Naive thymus-derived CD8-positive, alpha-beta T cell (primary cell): ENCODE measurements around the gene SLC26A11. TPM values are rescaled to one million over a fixed set of nuclear protein-coding genes. Genes with fewer than 3 reads are reported as not detected.
"Not testable (repeated sequence)": the region's sequence is repeated elsewhere in the genome, so short reads cannot be mapped to it uniquely, and the experiment has no call there.

ENCODE experiments used
- ATAC-seq, 2 donors: fragments of 150-1000 bp; cut with Tn5 transposase in 1 of 2; sonication (Bioruptor Pico), chemical (Tn5 transposase) in 1 of 2; 1 replicate in 1 of 2; 2 replicates in 1 of 2; pipeline ENCODE4 v1.10.0; 2021; ENCODE audit warnings: mild to moderate bottlenecking in 2 of 2, moderate library complexity in 2 of 2
- POLR2A ChIA-PET: fragments of 350-600 bp; sonication (Branson Sonifier 250); formaldehyde crosslinking; loops from one replicate; lab custom pipeline; 2021; ENCODE audit warnings: antibody characterized with exemption; lab: Charles Lee
- DNase-seq, 10 donors: peaks; one replicate each; pipeline versions ENCODE4 v3.0.0 to v3.0.0-alpha.2; 2020 to 2022
- H3K27ac Mint-ChIP-seq, 10 donors: one replicate each; pipeline ENCODE4 v1.8.0; 2020 to 2022; ENCODE audit warnings: mild to moderate bottlenecking in 10 of 10, mixed read lengths in 10 of 10, moderate library complexity in 4 of 10, inconsistent platforms in 1 of 10
- H3K27me3 Mint-ChIP-seq, 5 donors: one replicate each; pipeline ENCODE4 v1.8.0; 2021 to 2022; ENCODE audit warnings: mixed read lengths in 5 of 5
- H3K36me3 Mint-ChIP-seq, 3 donors: one replicate each; pipeline ENCODE4 v1.8.0; 2020 to 2022; ENCODE audit warnings: mixed read lengths in 3 of 3, mild to moderate bottlenecking in 2 of 3, inconsistent platforms in 1 of 3
- H3K4me1 Mint-ChIP-seq, 4 donors: one replicate each; pipeline ENCODE4 v1.8.0; 2021 to 2022; ENCODE audit warnings: mixed read lengths in 4 of 4
- H3K4me3 Mint-ChIP-seq, 10 donors: one replicate each; pipeline ENCODE4 v1.8.0; 2020 to 2022; ENCODE audit warnings: mild to moderate bottlenecking in 10 of 10, mixed read lengths in 10 of 10, moderate library complexity in 6 of 10, inconsistent platforms in 1 of 10
- H3K9me3 Mint-ChIP-seq, 9 donors: one replicate each; pipeline ENCODE4 v1.8.0; 2020 to 2022; ENCODE audit warnings: mixed read lengths in 9 of 9, mild to moderate bottlenecking in 3 of 9, inconsistent platforms in 1 of 9, moderate library complexity in 1 of 9
- polyA plus RNA-seq, 3 donors: library from polyadenylated mRNA; unstranded; fragments of 300-500 nt; fragmentation: Illumina TruSeq; gene quantifications; one replicate each; pipeline ENCODE4 v1.2.3, GENCODE V29; 2021
- total RNA-seq, 8 experiments: library from RNA in 2 of 8; stranded (reverse) in 2 of 8; gene quantifications; one replicate each; pipeline ENCODE4 v1.2.3 and lab custom pipeline; 2021 to 2026

SLC26A11 gene
- total and polyA plus RNA-seq, 5 experiments from 2014 or later = 4.8 to 96.2 (median 8.4) TPM

DNA sequence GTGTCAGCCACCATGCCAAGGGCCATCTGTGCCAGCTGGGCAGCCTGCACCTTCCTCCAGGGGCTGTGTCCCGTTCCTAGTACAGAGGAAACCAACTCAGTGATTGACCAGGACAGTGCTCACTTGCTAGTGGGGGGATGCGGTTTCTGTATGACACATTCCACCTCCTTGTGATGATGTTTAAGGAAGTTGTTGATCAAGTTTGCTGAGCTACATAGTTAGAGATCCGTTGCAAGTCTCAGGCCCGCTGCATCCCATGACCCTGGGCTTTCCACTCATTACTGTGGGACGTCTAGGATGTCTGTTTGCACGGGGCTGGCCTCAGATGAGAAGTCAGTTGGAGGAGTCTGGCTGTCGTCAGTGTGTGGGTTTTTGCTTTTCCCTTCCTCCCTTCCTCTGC is 74.0 kb downstream of the SLC26A11 start:
- ATAC-seq (no peak), DNase-seq (no peak)
- POLR2A ChIA-PET = no interaction called here
- Mint-ChIP-seq H3K27me3 (no peaks in the 10 kb centered on the region), H3K27ac (peak overlapping the region in 5 of 10 donors; percentile 13 to 69 (median 43)), H3K4me1 (peaks cover 0 to 6% (median 4%) of the 10 kb centered on the region in 4 donors), H3K9me3 (no peaks in the 10 kb centered on the region), H3K4me3 (no peak overlapping the region), H3K36me3 (peaks cover 4 to 98% (median 31%) of the 10 kb centered on the region in 3 donors)

DNA sequence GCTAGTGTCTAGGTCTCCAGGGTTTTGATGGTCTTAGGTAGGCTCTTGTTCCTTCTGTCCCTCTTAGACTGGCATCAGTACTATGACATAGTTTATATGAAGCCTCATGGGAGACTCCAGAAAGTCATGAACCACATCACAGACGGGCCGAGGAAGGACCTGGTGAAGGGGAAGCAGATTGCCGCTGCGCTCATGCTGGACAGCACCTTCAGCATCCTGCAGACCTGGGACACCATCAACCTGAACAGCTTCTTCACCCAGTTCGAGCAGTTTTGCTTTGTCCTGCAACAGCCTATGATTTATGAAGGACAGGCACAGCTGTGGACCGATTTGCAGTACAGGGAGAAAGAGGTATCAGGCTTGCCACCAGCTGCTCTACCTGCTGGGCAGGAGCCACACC is 74.4 kb downstream of the SLC26A11 start:
- H3K27me3 Mint-ChIP-seq = no peaks in the 10 kb centered on the region
- DNase-seq (no peak), ATAC-seq (no peak)
- H3K9me3 Mint-ChIP-seq = peaks cover 0 to 1% (median 0%) of the 10 kb centered on the region in 9 donors
- peaks cover 7 to 98% (median 34%) of the 10 kb centered on the region in 3 donors for H3K36me3 Mint-ChIP-seq
- POLR2A ChIA-PET = no interaction called here
- H3K4me1 Mint-ChIP-seq = peaks cover 0 to 6% (median 3%) of the 10 kb centered on the region in 4 donors
- H3K4me3 Mint-ChIP-seq = no peak overlapping the region
- H3K27ac Mint-ChIP-seq = peak overlapping the region in 4 of 10 donors; percentile 13 to 69 (median 49)

DNA sequence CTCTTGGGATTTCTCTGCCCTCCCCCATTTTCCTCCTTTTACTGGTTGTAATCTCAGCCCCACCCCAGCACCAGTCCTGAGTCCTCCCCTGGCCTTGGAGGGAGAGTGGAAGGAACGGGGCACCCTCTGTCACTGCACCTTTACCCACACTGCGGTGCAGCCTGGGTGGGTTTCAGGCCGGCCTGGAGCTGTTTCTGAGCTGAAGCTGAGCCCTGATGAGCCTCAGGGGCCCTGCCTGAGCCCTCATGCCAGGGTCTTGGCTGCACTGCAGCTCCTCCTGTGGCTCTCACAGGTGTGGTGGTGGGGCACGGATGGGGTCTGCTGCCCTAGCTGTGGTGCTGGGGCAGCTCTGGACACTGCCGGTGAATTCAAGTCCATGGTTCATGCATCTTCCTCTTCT is 74.9 kb downstream of the SLC26A11 start:
- no peak overlapping the region for H3K4me3 Mint-ChIP-seq
- ATAC-seq (no peak), DNase-seq (no peak)
- POLR2A ChIA-PET = no interaction called here
- peaks cover 0 to 6% (median 4%) of the 10 kb centered on the region in 4 donors for H3K4me1 Mint-ChIP-seq
- H3K9me3 Mint-ChIP-seq = peaks cover 0 to 3% (median 0%) of the 10 kb centered on the region in 9 donors
- peaks cover 9 to 98% (median 39%) of the 10 kb centered on the region in 3 donors for H3K36me3 Mint-ChIP-seq
- H3K27me3 Mint-ChIP-seq = no peaks in the 10 kb centered on the region
- no peak overlapping the region for H3K27ac Mint-ChIP-seq

DNA sequence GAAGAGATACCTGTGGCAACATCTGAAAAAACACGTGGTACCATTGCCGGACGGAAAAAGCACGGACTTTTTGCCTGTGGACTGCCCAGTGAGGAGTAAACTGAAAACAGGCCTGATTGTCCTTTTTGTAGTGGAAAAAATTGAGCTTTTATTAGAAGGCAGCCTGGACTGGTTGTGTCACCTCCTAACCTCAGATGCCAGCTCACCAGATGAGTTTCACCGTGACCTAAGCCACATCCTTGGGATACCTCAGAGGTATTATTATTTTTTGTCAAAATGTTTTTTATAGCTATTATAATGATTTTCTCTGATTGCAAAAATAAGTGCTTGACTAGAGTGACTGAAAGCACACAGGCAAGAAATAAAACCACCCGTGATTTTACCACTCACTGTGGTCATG is 75.3 kb downstream of the SLC26A11 start:
- Mint-ChIP-seq H3K36me3 (peaks cover 9 to 98% (median 43%) of the 10 kb centered on the region in 3 donors), H3K4me3 (no peak overlapping the region)

DNA sequence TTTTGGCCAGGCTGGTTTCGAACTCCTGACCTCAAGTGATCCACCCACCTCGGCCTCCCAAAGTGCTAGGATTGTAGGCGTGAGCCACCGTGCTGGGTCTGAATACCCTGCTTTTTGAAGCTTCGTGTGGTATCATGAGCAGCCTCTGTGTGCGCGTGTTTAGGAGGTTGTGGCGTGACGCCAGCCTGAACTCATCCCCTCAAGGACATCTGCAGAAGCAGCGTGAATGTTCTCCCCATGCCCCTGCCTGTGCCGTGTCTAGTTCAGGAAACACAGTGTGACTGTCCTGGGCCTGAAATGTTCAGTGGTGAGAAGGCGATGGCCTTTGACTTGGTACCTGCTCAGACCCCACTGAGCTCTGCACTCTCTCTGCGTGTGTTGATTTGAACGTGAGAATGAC is 76.0 kb downstream of the SLC26A11 start:
- Mint-ChIP-seq H3K27me3 (no peaks in the 10 kb centered on the region), H3K36me3 (peaks cover 11 to 98% (median 49%) of the 10 kb centered on the region in 3 donors), H3K4me1 (peaks cover 0 to 10% (median 4%) of the 10 kb centered on the region in 4 donors), H3K9me3 (peaks cover 0 to 3% (median 0%) of the 10 kb centered on the region in 9 donors), H3K4me3 (no peak overlapping the region), H3K27ac (peak overlapping the region in 4 of 10 donors; percentile 23 to 77 (median 52))
- ATAC-seq (no peak), DNase-seq (no peak)
- POLR2A ChIA-PET = interaction anchor here (0.8 to 1.0 kb wide), 2 partner anchors 26 to 99 kb away, joined by 3 to 4 read pairs; no protein-coding TSS in a partner anchor

More for the DNA sequence above, 75.3 kb downstream of the SLC26A11 start:
- Mint-ChIP-seq H3K4me1 (peaks cover 0 to 8% (median 4%) of the 10 kb centered on the region in 4 donors), H3K9me3 (peaks cover 0 to 3% (median 0%) of the 10 kb centered on the region in 9 donors), H3K27me3 (no peaks in the 10 kb centered on the region), H3K27ac (peak overlapping the region in 2 of 10 donors; percentile 23 to 24)
- ATAC-seq (no peak), DNase-seq (no peak)
- POLR2A ChIA-PET = interaction anchor here (1.0 kb wide), 1 partner anchor 25 kb away, joined by 4 read pairs; no protein-coding TSS in a partner anchor

DNA sequence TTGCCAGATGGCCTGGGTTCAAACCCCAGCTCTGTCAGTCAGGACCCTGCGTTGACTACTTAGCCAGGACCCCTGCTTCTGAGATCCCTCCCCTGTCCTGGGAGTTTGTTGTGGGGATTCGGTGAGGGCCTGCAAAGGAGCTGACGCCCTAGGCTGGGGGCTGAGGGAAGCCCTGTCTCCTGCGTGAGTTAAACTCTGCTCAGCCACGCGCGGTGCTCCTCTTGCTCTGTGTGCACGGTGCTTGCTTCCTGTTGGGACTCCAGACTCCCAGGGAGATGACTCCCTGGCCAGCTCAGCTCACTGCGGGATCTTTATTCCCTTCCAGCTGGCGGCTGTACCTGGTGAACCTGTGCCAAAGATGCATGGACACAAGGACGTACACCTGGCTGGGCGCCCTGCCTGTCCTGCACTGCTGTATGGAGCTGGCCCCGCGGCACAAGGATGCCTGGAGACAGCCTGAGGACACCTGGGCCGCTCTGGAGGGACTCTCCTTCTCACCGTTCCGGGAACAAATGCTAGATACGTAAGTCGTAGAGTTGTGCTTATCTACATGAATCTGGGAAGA is 77.9 kb downstream of the SLC26A11 start:
- POLR2A ChIA-PET = interaction anchor here (1.0 kb wide), 1 partner anchor 32 kb away, joined by 3 read pairs; no protein-coding TSS in a partner anchor
- no peaks in the 10 kb centered on the region for H3K27me3 Mint-ChIP-seq
- H3K4me3 Mint-ChIP-seq = no peak overlapping the region
- H3K36me3 Mint-ChIP-seq = peaks cover 17 to 97% (median 60%) of the 10 kb centered on the region in 3 donors
- H3K4me1 Mint-ChIP-seq = peaks cover 0 to 14% (median 6%) of the 10 kb centered on the region in 4 donors
- H3K27ac Mint-ChIP-seq = peak overlapping the region in 4 of 10 donors; percentile 31 to 43 (median 34)
- peaks cover 0 to 3% (median 0%) of the 10 kb centered on the region in 9 donors for H3K9me3 Mint-ChIP-seq
- DNase-seq (no peak), ATAC-seq (no peak)

DNA sequence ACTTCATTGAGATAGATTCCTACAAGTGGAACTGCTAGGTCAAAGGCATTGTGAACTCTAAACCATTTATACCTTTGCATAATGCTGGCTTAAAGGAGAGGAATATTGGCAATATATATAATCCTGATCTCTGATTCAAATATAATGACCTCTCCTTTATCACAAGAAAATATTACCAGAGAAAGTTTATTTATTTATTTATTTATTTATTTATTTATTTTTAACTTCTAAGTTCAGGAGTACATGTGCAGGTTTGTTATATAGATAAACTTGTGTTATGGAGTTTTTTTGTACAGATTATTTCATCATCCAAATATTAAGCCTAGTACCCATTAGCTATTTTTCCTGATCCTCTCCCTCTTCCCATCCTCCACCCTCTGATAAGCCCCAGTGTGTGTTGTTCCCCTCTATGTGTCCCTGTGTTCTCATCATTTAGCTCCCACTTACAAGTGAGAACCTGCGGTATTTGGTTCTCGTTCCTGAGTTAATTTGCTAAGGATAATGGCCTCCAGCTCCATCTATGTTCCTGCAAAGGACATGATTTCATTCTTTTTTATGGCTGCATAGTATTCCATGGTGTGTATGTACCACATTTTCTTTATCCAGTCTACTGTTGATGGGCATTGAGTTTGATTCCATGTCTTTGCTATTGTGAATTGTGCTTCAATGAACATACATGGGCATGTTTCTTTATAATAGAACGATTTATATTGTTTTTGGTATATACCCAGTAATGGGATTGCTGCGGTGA is 79.3 kb downstream of the SLC26A11 start:
- not testable (repeated sequence) for H3K27ac Mint-ChIP-seq, ATAC-seq, DNase-seq, H3K4me3 Mint-ChIP-seq, H3K9me3 Mint-ChIP-seq, H3K27me3 Mint-ChIP-seq
- peaks cover 0 to 11% (median 5%) of the 10 kb centered on the region in 4 donors for H3K4me1 Mint-ChIP-seq
- POLR2A ChIA-PET = interaction anchor here (0.7 to 1.2 kb wide), 3 partner anchors 34 to 119 kb away, joined by 3 to 4 read pairs (median 3); partner anchors contain the start of gene RNF213
- H3K36me3 Mint-ChIP-seq = peaks cover 21 to 96% (median 72%) of the 10 kb centered on the region in 3 donors

DNA sequence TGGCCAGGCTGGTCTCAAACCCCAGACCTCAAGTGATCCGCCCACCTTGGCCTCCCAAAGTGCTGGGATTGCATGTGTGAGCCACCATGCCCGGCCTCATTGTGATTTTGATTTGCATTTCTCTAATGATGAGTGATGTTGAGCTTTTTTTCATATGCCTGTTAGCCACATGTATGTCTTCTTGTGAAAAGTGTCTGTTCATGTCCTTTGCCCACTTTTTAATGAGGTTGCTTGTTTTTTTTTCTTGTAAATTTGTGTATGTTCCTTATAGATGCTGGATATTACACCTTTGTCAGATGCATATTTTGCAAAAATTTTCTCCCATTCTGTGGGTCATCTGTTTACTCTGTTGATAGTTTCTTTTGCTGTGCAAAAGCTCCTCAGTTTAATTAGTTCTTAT is 80.5 kb downstream of the SLC26A11 start:
- H3K4me1 Mint-ChIP-seq = peaks cover 0 to 10% (median 5%) of the 10 kb centered on the region in 4 donors
- not testable (repeated sequence) for ATAC-seq, DNase-seq, H3K4me3 Mint-ChIP-seq, H3K9me3 Mint-ChIP-seq, H3K27me3 Mint-ChIP-seq
- POLR2A ChIA-PET = interaction anchor here (1.2 kb wide), 1 partner anchor 40 kb away, joined by 4 read pairs; the partner anchor contains the start of gene RNF213
- peaks cover 26 to 96% (median 73%) of the 10 kb centered on the region in 3 donors for H3K36me3 Mint-ChIP-seq
- peak overlapping the region in 4 of 10 donors; percentile 25 to 59 (median 34) for H3K27ac Mint-ChIP-seq

Other genes starting within 250 kb of the SLC26A11 start
- gene TBC1D16, start 184.6 kb upstream of the SLC26A11 start, total RNA-seq = 1 to 10 TPM; 2.6 to 3.1 TPM
- under 1 TPM; 0.48 to 0.89 (median 0.50) TPM for gene TBC1D16, start 184.6 kb upstream of the SLC26A11 start, polyA plus RNA-seq
- 1 to 10 TPM; 4.2 to 4.8 TPM for gene CCDC40, start 183.8 kb upstream of the SLC26A11 start, total RNA-seq
- gene CCDC40, start 183.8 kb upstream of the SLC26A11 start, polyA plus RNA-seq = under 1 TPM in 1 of 3 donors, not detected in 2; 0.37 TPM
- 10 to 100 TPM; 44.1 to 51.3 TPM for gene GAA, start 118.8 kb upstream of the SLC26A11 start, total RNA-seq
- 10 to 100 TPM in 2 of 3 donors, 1 to 10 TPM in 1; 7.9 to 13.0 (median 10.8) TPM for gene GAA, start 118.8 kb upstream of the SLC26A11 start, polyA plus RNA-seq
- 10 to 100 TPM; 53.0 to 61.4 TPM for gene EIF4A3, start 73.3 kb upstream of the SLC26A11 start, total RNA-seq
- 10 to 100 TPM; 56.0 to 88.6 (median 58.2) TPM for gene EIF4A3, start 73.3 kb upstream of the SLC26A11 start, polyA plus RNA-seq
- not detected for gene CARD14, start 50.4 kb upstream of the SLC26A11 start, total RNA-seq
- gene CARD14, start 50.4 kb upstream of the SLC26A11 start, polyA plus RNA-seq = not detected
- 100 to 1,000 TPM; 138 to 143 TPM for gene SGSH, start 94 bp upstream of the SLC26A11 start, total RNA-seq
- 10 to 100 TPM; 20.1 to 36.5 (median 25.6) TPM for gene SGSH, start 94 bp upstream of the SLC26A11 start, polyA plus RNA-seq
- 100 to 1,000 TPM; 323 to 328 TPM for gene RNF213, start 40.4 kb downstream of the SLC26A11 start, total RNA-seq
- 10 to 100 TPM; 27.1 to 52.2 (median 39.1) TPM for gene RNF213, start 40.4 kb downstream of the SLC26A11 start, polyA plus RNA-seq
- gene ENDOV, start 194.7 kb downstream of the SLC26A11 start, total RNA-seq = 10 to 100 TPM; 20.6 TPM
- 10 to 100 TPM in 1 of 3 donors, 1 to 10 TPM in 2; 7.5 to 10.3 (median 9.5) TPM for gene ENDOV, start 194.7 kb downstream of the SLC26A11 start, polyA plus RNA-seq